NB4 (cell line): ENCODE measurements around the gene FAM53B.

Source experiments
- CTCF ChIP-seq: IDR thresholded peaks from one replicate; pipeline ENCODE4 v1.5.1; 2012; ENCODE audit warnings: low read depth, low read length
- MAX ChIP-seq: IDR thresholded peaks from 2 replicates; pipeline ENCODE4 v1.6.1; 2011; ENCODE audit warnings: low read depth, low read length
- POLR2A ChIP-seq: IDR thresholded peaks from 2 replicates; pipeline ENCODE4 v1.6.1; 2011; ENCODE audit warnings: mild to moderate bottlenecking; ENCODE audit not compliant: insufficient read length; ENCODE audit errors: extremely low read depth

GRCh38 chr10:124735491-124736286 is 8.5 kb downstream of the FAM53B start:
- no peak for TF ChIP-seq MAX
- no peak for TF ChIP-seq CTCF
- TF ChIP-seq POLR2A, result no peak
